Measurements from ENCODE around the gene B4GALT2. TPM values are rescaled to one million over a fixed set of nuclear protein-coding genes. Genes with fewer than 3 reads are reported as not detected.

B4GALT2 gene
- total RNA-seq, 4 donors from 2014 or later: 21.4 to 51.4 (median 41.0) TPM

DNA sequence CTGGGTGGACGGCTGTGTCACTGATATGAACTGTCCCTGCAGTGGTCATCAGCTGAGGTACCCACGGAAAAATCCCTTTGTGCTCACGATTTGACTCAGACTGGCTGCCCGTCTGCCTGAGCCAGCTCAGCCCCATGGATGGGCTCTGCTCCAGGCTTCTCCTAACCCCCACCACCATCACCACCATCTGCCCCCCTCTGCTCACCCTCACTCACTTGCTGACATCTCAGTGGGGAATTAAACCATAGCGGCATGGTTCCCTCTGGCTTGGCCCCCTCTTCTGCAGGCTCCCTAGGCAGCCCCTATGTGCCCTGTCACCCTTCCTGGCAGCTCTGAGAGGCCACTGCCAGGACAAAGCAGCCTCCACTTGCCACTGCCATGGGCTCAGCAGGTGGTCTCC, 34.9 kb downstream of the B4GALT2 start:
- no peaks in the 10 kb centered on the region for H3K27me3 ChIP-seq
- WGBS: 67% methylated on average over 5 of the region's 5 CpGs
- TF ChIP-seq POLR2A (IDR thresholded peaks at IDR 0.05) (no peak), POLR2AphosphoS5 (IDR thresholded peaks at IDR 0.05) (no peak)
- TF ChIP-seq, protein P1, sequence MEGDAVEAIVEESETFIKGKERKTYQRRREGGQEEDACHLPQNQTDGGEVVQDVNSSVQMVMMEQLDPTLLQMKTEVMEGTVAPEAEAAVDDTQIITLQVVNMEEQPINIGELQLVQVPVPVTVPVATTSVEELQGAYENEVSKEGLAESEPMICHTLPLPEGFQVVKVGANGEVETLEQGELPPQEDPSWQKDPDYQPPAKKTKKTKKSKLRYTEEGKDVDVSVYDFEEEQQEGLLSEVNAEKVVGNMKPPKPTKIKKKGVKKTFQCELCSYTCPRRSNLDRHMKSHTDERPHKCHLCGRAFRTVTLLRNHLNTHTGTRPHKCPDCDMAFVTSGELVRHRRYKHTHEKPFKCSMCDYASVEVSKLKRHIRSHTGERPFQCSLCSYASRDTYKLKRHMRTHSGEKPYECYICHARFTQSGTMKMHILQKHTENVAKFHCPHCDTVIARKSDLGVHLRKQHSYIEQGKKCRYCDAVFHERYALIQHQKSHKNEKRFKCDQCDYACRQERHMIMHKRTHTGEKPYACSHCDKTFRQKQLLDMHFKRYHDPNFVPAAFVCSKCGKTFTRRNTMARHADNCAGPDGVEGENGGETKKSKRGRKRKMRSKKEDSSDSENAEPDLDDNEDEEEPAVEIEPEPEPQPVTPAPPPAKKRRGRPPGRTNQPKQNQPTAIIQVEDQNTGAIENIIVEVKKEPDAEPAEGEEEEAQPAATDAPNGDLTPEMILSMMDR (IDR thresholded peaks at IDR 0.05): no peak
- peaks cover 15% of the 10 kb centered on the region for H3K36me3 ChIP-seq
- no peak for DNase-seq (ENCODE audit: low spot score in 2 of 2)
- peaks cover 28% of the 10 kb centered on the region for H3K4me1 ChIP-seq
- H3K27ac ChIP-seq: no peak overlapping the region
- H3K9me3 ChIP-seq: no peaks in the 10 kb centered on the region
- H3K4me3 ChIP-seq: no peak overlapping the region

DNA sequence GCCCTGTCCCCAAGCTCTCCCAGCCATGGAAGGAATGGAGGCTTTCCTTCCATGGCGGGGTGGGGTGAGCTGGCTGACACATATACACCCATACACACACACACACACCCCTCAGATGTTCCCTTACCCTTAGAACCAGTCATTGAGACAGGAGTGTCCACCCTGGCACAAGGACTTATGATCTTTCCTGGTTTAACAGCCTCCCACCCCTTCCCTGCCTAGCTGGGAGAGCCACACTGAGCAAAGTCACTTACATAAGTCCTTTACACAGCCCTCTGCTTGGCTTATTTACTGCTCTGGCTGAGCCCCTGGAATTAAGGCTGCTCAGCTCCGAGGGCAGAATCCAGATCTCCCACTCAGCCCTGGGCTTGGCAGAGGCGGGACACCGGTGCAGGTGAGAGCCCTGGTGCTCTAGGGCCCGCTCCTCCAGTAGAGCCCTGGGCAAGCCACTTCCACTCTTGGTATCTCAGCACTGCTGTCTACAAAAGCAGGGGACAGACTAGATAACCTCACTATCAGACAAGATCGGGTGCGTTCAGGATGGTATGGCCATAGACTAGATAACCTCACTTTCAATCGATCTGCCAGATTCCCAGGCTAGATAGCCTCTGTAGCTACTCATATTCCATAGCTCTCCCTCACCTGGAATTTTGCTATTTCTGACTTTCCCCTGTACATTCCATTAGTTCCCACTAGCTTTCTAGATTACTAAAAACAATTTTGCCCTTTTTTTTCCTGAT, 35.5 kb downstream of the B4GALT2 start:
- Histone ChIP-seq H3K27ac (no peak overlapping the region), H3K9me3 (no peaks in the 10 kb centered on the region), H3K27me3 (no peaks in the 10 kb centered on the region), H3K36me3 (peaks cover 14% of the 10 kb centered on the region), H3K4me3 (no peak overlapping the region), H3K4me1 (peaks cover 29% of the 10 kb centered on the region)
- no peak for DNase-seq (ENCODE audit: low spot score in 2 of 2)
- TF ChIP-seq EP300 (IDR thresholded peaks at IDR 0.05) (no peak), POLR2A (IDR thresholded peaks at IDR 0.05) (no peak), POLR2AphosphoS5 (IDR thresholded peaks at IDR 0.05) (no peak)
- TF ChIP-seq, protein P1 (IDR thresholded peaks at IDR 0.05): no peak
- WGBS: 77% methylated on average over 8 of the region's 8 CpGs

DNA sequence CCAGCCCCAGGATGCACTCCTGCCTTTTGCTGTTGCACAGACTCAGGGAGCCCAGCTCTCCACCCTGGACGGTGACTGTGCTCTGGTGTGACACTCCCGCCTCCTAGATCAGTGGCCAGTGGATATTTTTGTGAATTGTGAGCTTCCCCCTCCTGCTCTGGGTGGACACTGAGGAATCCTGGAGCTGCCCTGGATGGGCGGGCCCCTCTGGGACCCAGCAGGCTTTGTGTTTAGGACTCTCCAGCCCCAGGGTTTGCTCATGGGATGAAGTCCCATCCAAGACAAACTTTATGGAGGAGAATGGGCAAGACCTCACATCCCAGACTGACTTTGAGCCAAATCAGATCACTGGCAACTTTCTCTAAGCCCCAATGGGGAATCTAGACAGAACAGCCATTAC, 36.2 kb downstream of the B4GALT2 start:
- Histone ChIP-seq H3K36me3 (peaks cover 8% of the 10 kb centered on the region), H3K4me1 (peaks cover 35% of the 10 kb centered on the region), H3K9me3 (no peaks in the 10 kb centered on the region), H3K4me3 (no peak overlapping the region), H3K27ac (no peak overlapping the region), H3K27me3 (no peaks in the 10 kb centered on the region)
- TF ChIP-seq EP300 (IDR thresholded peaks at IDR 0.05): no peak
- TF ChIP-seq, protein P1 (IDR thresholded peaks at IDR 0.05): no peak
- no peak for TF ChIP-seq POLR2AphosphoS5 (IDR thresholded peaks at IDR 0.05)
- TF ChIP-seq POLR2A (IDR thresholded peaks at IDR 0.05): no peak
- no peak for DNase-seq (ENCODE audit: low spot score in 2 of 2)
- 55% methylated on average over 3 of the region's 3 CpGs for WGBS

DNA sequence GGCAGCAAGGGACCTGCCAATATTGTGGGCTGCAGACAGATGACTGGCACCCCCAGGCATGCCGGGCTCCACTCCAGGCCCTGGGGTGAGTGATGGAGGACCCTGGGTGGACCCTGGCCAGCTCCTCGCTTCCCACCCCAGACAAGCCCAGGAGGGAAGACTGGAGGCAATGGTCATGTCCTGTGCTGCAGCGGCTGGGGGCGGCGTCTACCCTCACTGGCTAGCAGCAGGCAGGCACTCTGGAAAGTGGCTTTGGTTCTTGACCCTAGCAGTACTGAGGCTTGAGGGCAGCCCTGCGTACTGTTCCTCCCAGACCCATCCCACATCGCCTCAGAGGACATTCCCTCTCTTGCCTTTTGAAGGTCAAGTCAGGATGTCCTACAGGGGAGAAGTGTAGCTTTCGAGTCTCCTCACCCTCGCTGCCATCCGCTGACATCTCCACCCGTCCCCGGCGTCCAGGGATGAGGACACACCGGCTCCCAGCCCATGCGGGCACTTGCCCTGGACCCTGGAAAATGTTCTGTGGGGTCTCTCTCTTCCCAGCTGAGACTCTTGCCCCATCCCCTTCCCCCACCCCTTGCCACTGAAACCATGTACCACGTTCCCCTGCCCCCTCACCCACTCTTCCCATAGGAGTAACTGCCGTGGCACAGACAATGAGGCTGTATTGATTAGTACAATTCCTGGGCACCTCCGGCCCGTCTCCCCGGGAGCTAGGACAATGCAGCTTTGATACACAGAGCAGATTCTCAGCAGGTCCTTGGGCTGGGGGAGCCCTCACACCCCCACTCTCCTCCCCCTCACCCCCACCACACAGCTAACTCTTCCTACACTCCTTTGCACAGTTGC, 37.3 kb downstream of the B4GALT2 start:
- no peak overlapping the region for H3K27ac ChIP-seq
- peaks cover 42% of the 10 kb centered on the region for H3K4me1 ChIP-seq
- no peak overlapping the region for H3K4me3 ChIP-seq
- H3K36me3 ChIP-seq: peaks cover 8% of the 10 kb centered on the region
- TF ChIP-seq, protein P1 (IDR thresholded peaks at IDR 0.05): no peak
- TF ChIP-seq POLR2A (IDR thresholded peaks at IDR 0.05): no peak
- TF ChIP-seq POLR2AphosphoS5 (IDR thresholded peaks at IDR 0.05): no peak
- TF ChIP-seq EP300 (IDR thresholded peaks at IDR 0.05): no peak
- H3K27me3 ChIP-seq: no peaks in the 10 kb centered on the region
- DNase-seq (ENCODE audit: low spot score in 2 of 2): no peak
- 86% methylated on average over 15 of the region's 20 CpGs for WGBS
- no peaks in the 10 kb centered on the region for H3K9me3 ChIP-seq

DNA sequence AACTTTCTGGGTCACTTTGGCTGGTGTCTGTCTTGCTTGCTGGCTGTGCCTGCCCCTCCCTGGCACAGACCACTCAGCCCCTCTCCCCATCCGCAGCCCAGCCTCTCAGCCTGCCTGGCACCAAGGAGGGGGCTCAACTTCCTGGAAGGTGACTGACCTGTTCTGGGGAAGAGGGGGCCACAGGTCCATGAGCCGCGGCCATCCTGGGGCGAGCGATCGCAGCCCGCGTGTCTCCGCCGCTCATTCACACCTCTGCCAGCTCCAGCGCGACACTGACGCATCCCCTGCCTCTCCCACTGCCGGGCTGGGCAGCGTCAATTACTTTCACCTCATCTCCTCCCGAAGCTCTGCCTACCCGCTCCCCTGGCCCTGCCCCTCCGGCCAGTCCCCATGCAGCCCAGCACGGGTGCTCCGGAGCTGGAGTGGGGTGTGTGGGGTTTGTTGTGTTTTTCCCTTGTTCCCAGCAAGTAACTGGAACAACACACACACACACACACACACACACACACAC, 37.9 kb downstream of the B4GALT2 start:
- Histone ChIP-seq H3K4me1 (peaks cover 42% of the 10 kb centered on the region), H3K4me3 (no peak overlapping the region), H3K27ac (no peak overlapping the region), H3K36me3 (peaks cover 8% of the 10 kb centered on the region), H3K27me3 (no peaks in the 10 kb centered on the region), H3K9me3 (no peaks in the 10 kb centered on the region)
- TF ChIP-seq, protein P1 (IDR thresholded peaks at IDR 0.05): no peak
- TF ChIP-seq EP300 (IDR thresholded peaks at IDR 0.05): no peak
- TF ChIP-seq POLR2A (IDR thresholded peaks at IDR 0.05): no peak
- no peak for TF ChIP-seq POLR2AphosphoS5 (IDR thresholded peaks at IDR 0.05)
- WGBS: 89% methylated on average over 20 of the region's 20 CpGs
- no peak for DNase-seq (ENCODE audit: low spot score in 2 of 2)
